Smooth muscle cell (in vitro differentiated cells): Measurements from ENCODE around the gene GSE1. TPM values are rescaled to one million over a fixed set of nuclear protein-coding genes. Genes with fewer than 3 reads are reported as not detected.

Experiments
- DNase-seq: peaks from one replicate; lab custom pipeline; 2025; ENCODE audit not compliant: unreplicated experiment; lab: John Stamatoyannopoulos, UW
- H2AFZ ChIP-seq: fragments of 200-600 bp; sonication (generic); 2 replicates; pipeline ENCODE4 v1.6.0; 2016; ENCODE audit warnings: antibody characterized with exemption, low read depth, mild to moderate bottlenecking
- H3F3A ChIP-seq: fragments of 200-600 bp; sonication (generic); 2 replicates; pipeline ENCODE4 v1.6.0; 2017; ENCODE audit warnings: antibody characterized with exemption, low read depth
- H3K27ac ChIP-seq: fragments of 200-600 bp; sonication (generic); 2 replicates; pipeline ENCODE4 v1.5.1; 2016; ENCODE audit warnings: low read depth, mild to moderate bottlenecking
- H3K27me3 ChIP-seq: fragments of 200-600 bp; sonication (generic); 2 replicates; pipeline ENCODE4 v1.6.1; 2016; ENCODE audit warnings: low read depth, mild to moderate bottlenecking
- H3K36me3 ChIP-seq: fragments of 200-600 bp; sonication (generic); 2 replicates; pipeline ENCODE4 v1.5.1; 2016; ENCODE audit warnings: low read depth
- H3K4me1 ChIP-seq: fragments of 200-600 bp; sonication (generic); 2 replicates; pipeline ENCODE4 v1.5.1; 2016; ENCODE audit warnings: low read depth
- H3K4me2 ChIP-seq: fragments of 200-600 bp; sonication (generic); 2 replicates; pipeline ENCODE4 v1.6.0; 2016; ENCODE audit warnings: mild to moderate bottlenecking
- H3K4me3 ChIP-seq: fragments of 200-600 bp; sonication (generic); 2 replicates; pipeline ENCODE4 v1.5.1; 2016; ENCODE audit warnings: mild to moderate bottlenecking
- H3K79me2 ChIP-seq: fragments of 200-600 bp; sonication (generic); 2 replicates; pipeline ENCODE4 v1.6.0; 2016; ENCODE audit warnings: low read depth, mild to moderate bottlenecking
- H3K9ac ChIP-seq: fragments of 200-600 bp; sonication (generic); 2 replicates; pipeline ENCODE4 v1.6.0; 2016; ENCODE audit warnings: low read depth
- H3K9me3 ChIP-seq: fragments of 200-600 bp; sonication (generic); replicated peaks from 2 replicates; pipeline ENCODE4 v1.5.1; 2016; ENCODE audit warnings: low read depth
- H4K20me1 ChIP-seq: fragments of 200-600 bp; sonication (generic); 2 replicates; pipeline ENCODE4 v1.6.0; 2016; ENCODE audit warnings: low read depth
- WGBS: methylation state at CpG from one replicate; pipeline ENCODE4 v1.1.7; 2016; ENCODE audit warnings: low lambda C conversion rate; 5-methylcytosine and 5-hydroxymethylcytosine counted together
- polyA plus RNA-seq: library from polyadenylated mRNA; unstranded; fragments of >200 nt; fragmentation: Nextera tagmentation; extraction: Ambion mirVana; gene quantifications from 2 replicates; pipeline ENCODE4 v1.2.1, GENCODE V29; 2016
- total RNA-seq: library from RNA; depleted of rRNA; stranded (reverse); fragments of >200 nt; gene quantifications from 2 replicates; pipeline ENCODE4 v1.2.3, GENCODE V29; 2014
- TF ChIP-seq, protein P1 (sequence below): fragments of 200-600 bp; sonication (generic); IDR thresholded peaks from 2 replicates; pipeline ENCODE4 v1.5.1; 2017; ENCODE audit warnings: borderline replicate concordance, mild to moderate bottlenecking, antibody characterized with exemption; ENCODE audit not compliant: insufficient read depth, poor library complexity, severe bottlenecking

Gene GSE1
- total and polyA plus RNA-seq, 2 experiments from 2014 or later, result 13.6 to 27.7 TPM

DNA sequence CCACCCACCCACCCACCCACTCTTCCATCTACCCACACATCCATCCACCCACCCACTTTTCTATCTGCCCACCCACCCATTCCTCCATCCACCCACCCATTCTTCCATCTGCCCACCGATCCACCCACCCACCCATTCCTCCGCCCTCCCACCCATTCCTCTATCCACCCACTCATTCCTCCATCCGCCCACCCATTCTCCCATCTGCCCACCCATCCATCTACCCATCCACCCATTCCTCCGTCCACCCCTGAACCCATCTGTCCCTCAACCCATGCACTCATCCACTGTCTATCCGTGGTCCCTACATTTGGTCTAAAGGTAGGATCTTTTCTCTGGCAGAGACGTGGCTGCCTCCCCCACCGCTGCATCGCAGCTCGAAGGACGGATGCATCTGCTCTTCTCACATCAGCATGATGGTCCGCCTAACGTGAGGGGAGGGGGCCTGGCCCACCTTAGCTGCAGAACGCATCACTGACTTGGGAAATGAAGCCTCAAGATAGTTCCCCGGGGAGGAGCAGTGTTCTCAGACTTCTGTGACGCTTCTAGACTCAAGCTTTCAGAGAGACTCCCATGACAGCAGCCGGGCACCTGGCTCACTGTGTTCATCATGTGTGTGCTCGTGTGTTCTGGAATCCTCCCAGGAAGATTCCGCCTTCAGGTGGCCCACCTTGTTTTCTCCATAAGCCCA, 17.2 kb upstream of the GSE1 start:
- H3K4me1 ChIP-seq, result peaks cover 22% of the 10 kb centered on the region
- H3K36me3 ChIP-seq, result no peaks in the 10 kb centered on the region
- no peak for DNase-seq
- 96% methylated on average over 15 of the region's 18 CpGs for WGBS
- no peak overlapping the region for H3K4me3 ChIP-seq
- H3K9ac ChIP-seq, result no peak overlapping the region
- H4K20me1 ChIP-seq, result peaks cover 94% of the 10 kb centered on the region
- no peak overlapping the region for H3K27ac ChIP-seq
- H3K79me2 ChIP-seq, result peaks cover 17% of the 10 kb centered on the region
- TF ChIP-seq, protein P1, sequence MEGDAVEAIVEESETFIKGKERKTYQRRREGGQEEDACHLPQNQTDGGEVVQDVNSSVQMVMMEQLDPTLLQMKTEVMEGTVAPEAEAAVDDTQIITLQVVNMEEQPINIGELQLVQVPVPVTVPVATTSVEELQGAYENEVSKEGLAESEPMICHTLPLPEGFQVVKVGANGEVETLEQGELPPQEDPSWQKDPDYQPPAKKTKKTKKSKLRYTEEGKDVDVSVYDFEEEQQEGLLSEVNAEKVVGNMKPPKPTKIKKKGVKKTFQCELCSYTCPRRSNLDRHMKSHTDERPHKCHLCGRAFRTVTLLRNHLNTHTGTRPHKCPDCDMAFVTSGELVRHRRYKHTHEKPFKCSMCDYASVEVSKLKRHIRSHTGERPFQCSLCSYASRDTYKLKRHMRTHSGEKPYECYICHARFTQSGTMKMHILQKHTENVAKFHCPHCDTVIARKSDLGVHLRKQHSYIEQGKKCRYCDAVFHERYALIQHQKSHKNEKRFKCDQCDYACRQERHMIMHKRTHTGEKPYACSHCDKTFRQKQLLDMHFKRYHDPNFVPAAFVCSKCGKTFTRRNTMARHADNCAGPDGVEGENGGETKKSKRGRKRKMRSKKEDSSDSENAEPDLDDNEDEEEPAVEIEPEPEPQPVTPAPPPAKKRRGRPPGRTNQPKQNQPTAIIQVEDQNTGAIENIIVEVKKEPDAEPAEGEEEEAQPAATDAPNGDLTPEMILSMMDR, result no peak
- no peaks in the 10 kb centered on the region for H3K27me3 ChIP-seq
- H3F3A ChIP-seq, result peaks cover 4% of the 10 kb centered on the region
- H3K4me2 ChIP-seq, result no peak overlapping the region
- no peaks in the 10 kb centered on the region for H3K9me3 ChIP-seq
- H2AFZ ChIP-seq, result no peak overlapping the region

DNA sequence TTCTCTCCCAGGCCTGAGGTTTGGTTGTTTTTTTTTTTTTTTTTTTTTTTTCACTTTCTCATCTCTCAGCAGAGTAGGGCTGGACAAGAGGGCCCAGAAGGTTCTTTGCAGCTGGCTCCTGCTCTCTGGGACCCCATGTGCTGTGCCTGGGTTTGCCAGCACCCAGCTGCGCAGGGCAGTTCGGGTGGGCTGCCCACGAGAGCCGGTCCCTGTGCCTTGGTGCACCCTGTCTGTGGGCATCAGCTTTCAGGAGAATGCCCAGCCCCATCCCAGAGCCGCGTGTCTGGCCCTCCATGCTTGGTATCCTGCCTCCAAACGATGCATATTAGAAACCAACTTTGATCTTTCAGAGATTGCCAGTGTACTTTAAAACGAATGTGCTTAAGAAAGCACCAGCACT, 15.0 kb upstream of the GSE1 start:
- no peak for DNase-seq
- Histone ChIP-seq H3K27me3 (no peaks in the 10 kb centered on the region), H3K4me2 (no peak overlapping the region), H3K36me3 (no peaks in the 10 kb centered on the region), H3K4me3 (no peak overlapping the region), H3K27ac (no peak overlapping the region), H3K9me3 (no peaks in the 10 kb centered on the region), H2AFZ (no peak overlapping the region), H3K79me2 (peaks cover 20% of the 10 kb centered on the region), H3F3A (peaks cover 10% of the 10 kb centered on the region), H3K4me1 (peaks cover 39% of the 10 kb centered on the region), H4K20me1 (peaks cover 95% of the 10 kb centered on the region), H3K9ac (no peak overlapping the region)
- 96% methylated on average over 8 of the region's 8 CpGs for WGBS
- TF ChIP-seq, protein P1, result no peak

DNA sequence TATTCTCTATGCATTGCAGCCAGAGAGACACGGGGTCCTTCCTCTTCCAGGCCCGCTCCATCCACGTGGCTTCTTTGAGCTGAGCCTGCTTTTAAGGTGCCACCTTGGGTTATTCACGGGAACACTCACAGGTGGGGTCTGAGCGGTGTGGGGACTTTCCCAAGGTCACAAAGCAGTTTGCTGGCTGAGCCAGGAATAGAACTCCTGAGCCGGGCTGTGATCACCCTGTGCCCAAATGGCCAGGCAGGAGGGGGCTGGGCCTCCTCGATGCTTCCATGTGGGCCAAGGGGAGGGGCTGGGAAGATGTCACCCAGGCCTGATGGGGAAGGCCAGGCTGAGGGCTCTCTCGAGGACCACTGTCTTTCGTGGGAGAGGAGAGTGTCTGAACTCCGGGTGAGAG, 13.0 kb upstream of the GSE1 start:
- 66% methylated on average over 10 of the region's 10 CpGs for WGBS
- peaks cover 30% of the 10 kb centered on the region for H3K4me1 ChIP-seq
- no peaks in the 10 kb centered on the region for H3K36me3 ChIP-seq
- TF ChIP-seq, protein P1, result no peak
- H3K9ac ChIP-seq, result no peak overlapping the region
- no peak overlapping the region for H3K4me3 ChIP-seq
- no peaks in the 10 kb centered on the region for H3K9me3 ChIP-seq
- H3K27ac ChIP-seq, result no peak overlapping the region
- no peak overlapping the region for H3K4me2 ChIP-seq
- peaks cover 35% of the 10 kb centered on the region for H3K79me2 ChIP-seq
- peaks cover 92% of the 10 kb centered on the region for H4K20me1 ChIP-seq
- H2AFZ ChIP-seq, result no peak overlapping the region
- no peaks in the 10 kb centered on the region for H3K27me3 ChIP-seq
- no peak for DNase-seq
- peaks cover 10% of the 10 kb centered on the region for H3F3A ChIP-seq
